HepG2 (cell line): Measurements from ENCODE around the gene TLNRD1. TPM values are rescaled to one million over a fixed set of nuclear protein-coding genes. Genes with fewer than 3 reads are reported as not detected.

ENCODE experiments used
- ATAC-seq: fragments of 200-7000 bp; cut with Tn5 transposase; 3 replicates; pipeline ENCODE4 v1.9.1; 2020; ENCODE audit warnings: mild to moderate bottlenecking, moderate library complexity
- BruUV-seq: library from RNA; stranded (reverse); fragments of 400-500 nt; replicated peaks from 2 replicates; lab custom pipeline; 2021; lab: Mats Ljungman, UMichigan
- CTCF ChIA-PET: fragments of 300-600 bp; formaldehyde crosslinking; extraction: SDS; loops from one replicate; lab custom pipeline; 2021; ENCODE audit warnings: low total read pairs, inconsistent platforms, low intra/inter-chr PET ratio; lab: Yijun Ruan, JAX
- POLR2A ChIA-PET: fragments of 350-600 bp; sonication (Branson Sonifier 250); formaldehyde crosslinking; loops from one replicate; lab custom pipeline; 2020; ENCODE audit warnings: antibody characterized with exemption, inconsistent platforms; lab: Yijun Ruan, JAX
- DNase-seq: peaks from one replicate; pipeline ENCODE4 v3.0.0-alpha.2; 2015; ENCODE audit warnings: low spot score
- FAIRE-seq: peaks from 3 replicates; lab custom pipeline; 2011; peaks lifted over from hg19 to GRCh38; lab: Jason Lieb, UNC
- H2AFZ ChIP-seq: one replicate; pipeline ENCODE4 v1.6.1; 2011; ENCODE audit warnings: low read length, inconsistent platforms
- H3K27ac ChIP-seq: fragments of 300-600 bp; 3 replicates; pipeline ENCODE4 v1.8.0; 2011; ENCODE audit warnings: mixed run types, mild to moderate bottlenecking, mixed read lengths, low read length, inconsistent platforms; ENCODE audit not compliant: insufficient read depth; ENCODE audit errors: extremely low read length
- H3K27me3 ChIP-seq, 2 experiments: fragments of 200-600 bp in 1 of 2; 2 replicates in 1 of 2; 3 replicates in 1 of 2; pipeline versions ENCODE4 v1.6.0 to v1.8.0; 2011; ENCODE audit warnings: low read length in 2 of 2, mild to moderate bottlenecking in 2 of 2, moderate library complexity in 2 of 2, inconsistent platforms in 1 of 2; ENCODE audit not compliant: insufficient read depth in 2 of 2, control insufficient read depth in 1 of 2
- H3K36me3 ChIP-seq, 2 experiments: fragments of 200-600 bp in 1 of 2; replicated peaks in 1 of 2; 2 replicates in 1 of 2; 3 replicates in 1 of 2; pipeline versions ENCODE4 v1.5.1 to v1.8.0; 2011; ENCODE audit warnings: low read length in 2 of 2, inconsistent platforms in 1 of 2; ENCODE audit not compliant: insufficient read depth in 2 of 2, control insufficient read depth in 1 of 2
- H3K4me1 ChIP-seq: 2 replicates; pipeline ENCODE4 v1.5.1; 2012; ENCODE audit warnings: low read length, inconsistent platforms; ENCODE audit not compliant: insufficient read depth
- H3K4me2 ChIP-seq: 2 replicates; pipeline ENCODE4 v1.6.0; 2011; ENCODE audit warnings: low read depth, low read length, inconsistent platforms
- H3K4me3 ChIP-seq, 3 experiments: fragments of 200-600 bp in 1 of 3; sonication (generic), shearing (Covaris generic) in 1 of 3; replicated peaks in 1 of 3; 2 replicates each; pipeline ENCODE4 v1.5.1; 2011 to 2016; ENCODE audit warnings: low read length in 3 of 3, inconsistent platforms in 2 of 3, low read depth in 2 of 3, mild to moderate bottlenecking in 2 of 3, control low read depth in 1 of 3, mixed read lengths in 1 of 3; ENCODE audit not compliant: insufficient read depth in 1 of 3
- H3K79me2 ChIP-seq: one replicate; pipeline ENCODE4 v1.6.1; 2011; ENCODE audit warnings: low read length, inconsistent platforms; ENCODE audit not compliant: insufficient read depth
- H3K9ac ChIP-seq: 2 replicates; pipeline ENCODE4 v1.6.0; 2011; ENCODE audit warnings: mild to moderate bottlenecking, low read depth, low read length, inconsistent platforms; ENCODE audit not compliant: insufficient read depth
- H3K9me3 ChIP-seq: 2 replicates; pipeline ENCODE4 v1.5.1; 2012; ENCODE audit warnings: mild to moderate bottlenecking, low read length
- H4K20me1 ChIP-seq: 2 replicates; pipeline ENCODE4 v1.6.0; 2011; ENCODE audit warnings: inconsistent platforms, mild to moderate bottlenecking, low read length, moderate library complexity; ENCODE audit not compliant: insufficient read depth
- ASH2L ChIP-seq: fragments of 300-600, 200-600 bp; sonication (generic); IDR thresholded peaks from 2 replicates; pipeline ENCODE4 v1.7.0; 2017; ENCODE audit warnings: low read depth, mild to moderate bottlenecking, moderate library complexity, mixed read lengths, low read length; ENCODE audit not compliant: insufficient read length
- EZH2 ChIP-seq: conservative IDR thresholded peaks from 2 replicates; pipeline ENCODE4 v1.6.1; 2012; ENCODE audit warnings: mild to moderate bottlenecking, low read depth, low read length, moderate library complexity
- GPN1 ChIP-seq: sonication (generic); formaldehyde crosslinking; IDR thresholded peaks from 2 replicates; pipeline ENCODE4 v1.5.1; 2020; ENCODE audit warnings: missing genetic modification reagents, borderline replicate concordance
- HDAC2 ChIP-seq: sonication (generic); formaldehyde crosslinking; IDR thresholded peaks from 2 replicates; pipeline ENCODE4 v1.4.0; 2020; ENCODE audit warnings: missing genetic modification reagents
- HOXA7 ChIP-seq: sonication (generic); formaldehyde crosslinking; IDR thresholded peaks from 2 replicates; pipeline ENCODE4 v1.8.1; 2022; ENCODE audit warnings: mild to moderate bottlenecking, missing genetic modification reagents, moderate library complexity
- KAT8 ChIP-seq: IDR thresholded peaks from 2 replicates; pipeline ENCODE4 v1.6.1; 2016; ENCODE audit warnings: missing genetic modification reagents, missing compliant biosample characterization
- MLLT10 ChIP-seq: sonication (generic); formaldehyde crosslinking; IDR thresholded peaks from 2 replicates; pipeline ENCODE4 v1.4.0; 2020; ENCODE audit warnings: missing genetic modification reagents
- WIZ ChIP-seq: sonication (generic); formaldehyde crosslinking; IDR thresholded peaks from 2 replicates; pipeline ENCODE4 v1.5.1; 2020; ENCODE audit warnings: mild to moderate bottlenecking, missing genetic modification reagents
- YEATS2 ChIP-seq: sonication (generic); formaldehyde crosslinking; IDR thresholded peaks from 2 replicates; pipeline ENCODE4 v1.4.0; 2020; ENCODE audit warnings: missing genetic modification reagents, borderline replicate concordance
- YY1 ChIP-seq: IDR thresholded peaks from 2 replicates; pipeline ENCODE4 v1.6.1; 2011; ENCODE audit warnings: low read length, low read depth, moderate library complexity, mild to moderate bottlenecking; ENCODE audit not compliant: insufficient read depth, insufficient replicate concordance
- ZBTB7A ChIP-seq: sonication (generic); formaldehyde crosslinking; IDR thresholded peaks from 2 replicates; pipeline ENCODE4 v1.8.0; 2022; ENCODE audit warnings: mild to moderate bottlenecking, missing genetic modification reagents
- ZNF260 ChIP-seq: sonication (generic); formaldehyde crosslinking; IDR thresholded peaks from 2 replicates; pipeline ENCODE4 v1.4.0; 2020; ENCODE audit warnings: missing genetic modification reagents, low read depth, mild to moderate bottlenecking, borderline replicate concordance
- ZNF367 ChIP-seq: sonication (generic); formaldehyde crosslinking; IDR thresholded peaks from 2 replicates; pipeline ENCODE4 v1.4.0; 2020; ENCODE audit warnings: missing genetic modification reagents, borderline replicate concordance
- WGBS: methylation state at CpG from one replicate; pipeline ENCODE4 v1.1.6; 2017; ENCODE audit warnings: low lambda C conversion rate; 5-methylcytosine and 5-hydroxymethylcytosine counted together
- in situ Hi-C: cut with HindIII; loops from 2 replicates; pipeline ENCODE4 v1.10.0; 2017; ENCODE audit warnings: low pct_unique_long_range_greater_than_20kb; ENCODE audit not compliant: extremely low pct_ligation_motif_present
- intact Hi-C: fragments of 100-400 bp; cut with micrococcal nuclease; formaldehyde crosslinking; loops from one replicate; pipeline ENCODE4 v1.10.0; 2022; ENCODE audit not compliant: unreplicated experiment
- polyA plus RNA-seq, 8 experiments: library from polyadenylated mRNA; depleted of rRNA in 3 of 8; stranded (reverse) in 7 of 8; unstranded in 1 of 8; fragments of >200 nt; fragmentation: Illumina TruSeq in 4 of 8; extraction: Trizol in 4 of 8; gene quantifications; 2 replicates each; pipeline versions ENCODE4 v1.2.1 to v1.2.3, GENCODE V29; 2011 to 2016; ENCODE audit warnings: low read depth in 4 of 8, missing spikeins in 1 of 8, mixed read lengths in 1 of 8; ENCODE audit not compliant: insufficient read depth in 1 of 8
- total RNA-seq, 5 experiments: library from RNA; depleted of rRNA; stranded (reverse); fragments of >200 nt; fragmentation: Illumina TruSeq; extraction: Trizol; gene quantifications; 2 replicates each; pipeline ENCODE4 v1.2.3, GENCODE V29; 2016; ENCODE audit warnings: low read depth in 1 of 5
- TF ChIP-seq, protein P1 (sequence below): sonication (generic); formaldehyde crosslinking; IDR thresholded peaks from 2 replicates; pipeline ENCODE4 v1.5.1; 2020; ENCODE audit warnings: missing genetic modification reagents, mild to moderate bottlenecking, borderline replicate concordance
- TF ChIP-seq, protein P2 (sequence below): sonication (generic); formaldehyde crosslinking; IDR thresholded peaks from 2 replicates; pipeline ENCODE4 v1.5.0; 2020; ENCODE audit warnings: missing genetic modification reagents
- TF ChIP-seq, protein P3 (sequence below): sonication (generic); formaldehyde crosslinking; IDR thresholded peaks from 2 replicates; pipeline ENCODE4 v1.4.0; 2020; ENCODE audit warnings: missing genetic modification reagents; ENCODE audit errors: not compliant biosample characterization

TLNRD1 gene
- total and polyA plus RNA-seq, 2 of the 13 experiments (the other 11 are each of a cell fraction or from before 2014, with no cell fraction given), result 3.4 to 5.3 TPM

DNA sequence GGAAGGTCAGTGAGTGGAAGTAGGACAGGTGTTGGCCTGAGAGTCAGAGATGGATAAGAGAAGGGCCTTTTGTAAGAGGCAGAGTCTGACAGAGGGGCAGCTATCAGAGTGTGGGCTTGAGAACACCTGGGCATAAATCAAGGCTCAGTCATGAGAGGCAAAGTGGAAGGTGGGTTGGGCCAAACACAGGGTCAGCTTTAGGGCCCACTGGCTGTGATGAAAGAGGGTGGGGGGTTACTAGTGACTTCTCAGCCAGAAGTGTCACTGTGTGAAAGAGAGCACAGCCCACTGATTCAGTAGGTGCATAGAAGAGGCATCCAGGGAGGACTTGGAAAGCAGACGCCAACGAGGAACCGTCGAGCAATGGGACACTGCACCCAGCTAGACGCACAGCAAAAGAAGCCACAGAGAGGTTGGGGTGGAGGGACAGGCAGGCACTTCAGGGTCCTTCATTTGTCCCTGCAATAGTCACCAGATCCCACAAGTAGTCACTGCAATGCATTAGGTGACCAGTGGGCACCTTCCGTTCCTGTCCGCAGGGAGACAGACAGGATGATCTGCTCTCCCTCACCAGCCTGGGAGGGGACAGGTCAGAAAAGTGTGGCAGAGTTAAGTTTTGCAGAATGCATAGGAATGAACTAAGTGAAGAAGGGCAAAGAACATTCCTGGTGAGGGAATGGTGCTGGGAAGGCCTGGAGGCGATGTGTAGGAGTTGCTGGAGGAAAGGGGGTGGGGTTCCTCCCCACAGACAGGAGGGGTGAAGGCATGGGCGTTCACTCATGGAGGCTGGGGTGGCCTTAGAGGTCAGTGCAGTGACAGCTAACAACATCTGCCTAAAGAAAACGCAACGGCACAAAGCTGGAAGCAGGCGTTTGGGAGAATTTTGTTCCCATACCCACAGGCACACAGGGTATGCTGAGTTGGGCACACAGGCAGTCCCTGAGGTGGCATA lies 47.4 kb upstream of the TLNRD1 start:
- H3K27ac ChIP-seq, result peak overlapping the region; percentile 68
- DNase-seq, result no peak
- WGBS, result 90% methylated on average over 12 of the region's 12 CpGs
- POLR2A ChIA-PET, result interaction anchor here (1.2 to 2.0 kb wide), 3 partner anchors 14 to 114 kb away, joined by 3 to 7 read pairs (median 3); no protein-coding TSS in a partner anchor
- ATAC-seq, result no peak
- H4K20me1 ChIP-seq, result no peaks in the 10 kb centered on the region
- no peaks in the 10 kb centered on the region for H3K79me2 ChIP-seq
- no peak overlapping the region for H3K9ac ChIP-seq
- H3K9me3 ChIP-seq, result no peaks in the 10 kb centered on the region
- H3K4me2 ChIP-seq, result 0 out of 2 replicates have a peak overlapping the region, but pooled peaks have one; percentile 50
- intact Hi-C loops (no loop called here), in situ Hi-C loops (loop anchor here (25.0 kb wide), 1 partner anchor 491 kb away; no protein-coding TSS in a partner anchor)
- FAIRE-seq, result no peak
- peaks cover 27% of the 10 kb centered on the region for H3K4me1 ChIP-seq
- peaks cover 7 to 13% of the 10 kb centered on the region in 2 experiments; a peak in 3 of 5 replicates for H3K36me3 ChIP-seq
- BruUV-seq, result no TSS peak
- H3K27me3 ChIP-seq, result no peaks in the 10 kb centered on the region; a peak in 1 of 5 replicates
- H2AFZ ChIP-seq, result no peak overlapping the region
- CTCF ChIA-PET, result no interaction called here
- H3K4me3 ChIP-seq, result peak overlapping the region in 1 of 3 experiments; percentile 24; a peak in 1 of 6 replicates
- TF ChIP-seq ZNF260 (CRISPR knock-in tag), result no peak
- TF ChIP-seq, protein P1, sequence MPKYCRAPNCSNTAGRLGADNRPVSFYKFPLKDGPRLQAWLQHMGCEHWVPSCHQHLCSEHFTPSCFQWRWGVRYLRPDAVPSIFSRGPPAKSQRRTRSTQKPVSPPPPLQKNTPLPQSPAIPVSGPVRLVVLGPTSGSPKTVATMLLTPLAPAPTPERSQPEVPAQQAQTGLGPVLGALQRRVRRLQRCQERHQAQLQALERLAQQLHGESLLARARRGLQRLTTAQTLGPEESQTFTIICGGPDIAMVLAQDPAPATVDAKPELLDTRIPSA (CRISPR knock-in tag), result no peak
- no peak for TF ChIP-seq ASH2L
- TF ChIP-seq MLLT10 (CRISPR knock-in tag), result no peak
- TF ChIP-seq EZH2, result no peak
- no peak for TF ChIP-seq WIZ (CRISPR knock-in tag)
- TF ChIP-seq ZBTB7A (CRISPR knock-in tag), result no peak
- TF ChIP-seq, protein P2, sequence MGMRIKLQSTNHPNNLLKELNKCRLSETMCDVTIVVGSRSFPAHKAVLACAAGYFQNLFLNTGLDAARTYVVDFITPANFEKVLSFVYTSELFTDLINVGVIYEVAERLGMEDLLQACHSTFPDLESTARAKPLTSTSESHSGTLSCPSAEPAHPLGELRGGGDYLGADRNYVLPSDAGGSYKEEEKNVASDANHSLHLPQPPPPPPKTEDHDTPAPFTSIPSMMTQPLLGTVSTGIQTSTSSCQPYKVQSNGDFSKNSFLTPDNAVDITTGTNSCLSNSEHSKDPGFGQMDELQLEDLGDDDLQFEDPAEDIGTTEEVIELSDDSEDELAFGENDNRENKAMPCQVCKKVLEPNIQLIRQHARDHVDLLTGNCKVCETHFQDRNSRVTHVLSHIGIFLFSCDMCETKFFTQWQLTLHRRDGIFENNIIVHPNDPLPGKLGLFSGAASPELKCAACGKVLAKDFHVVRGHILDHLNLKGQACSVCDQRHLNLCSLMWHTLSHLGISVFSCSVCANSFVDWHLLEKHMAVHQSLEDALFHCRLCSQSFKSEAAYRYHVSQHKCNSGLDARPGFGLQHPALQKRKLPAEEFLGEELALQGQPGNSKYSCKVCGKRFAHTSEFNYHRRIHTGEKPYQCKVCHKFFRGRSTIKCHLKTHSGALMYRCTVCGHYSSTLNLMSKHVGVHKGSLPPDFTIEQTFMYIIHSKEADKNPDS (CRISPR knock-in tag), result no peak
- no peak for TF ChIP-seq KAT8 (CRISPR knock-in tag)
- TF ChIP-seq YEATS2, result no peak
- no peak for TF ChIP-seq HDAC2 (CRISPR knock-in tag)
- TF ChIP-seq, protein P3, sequence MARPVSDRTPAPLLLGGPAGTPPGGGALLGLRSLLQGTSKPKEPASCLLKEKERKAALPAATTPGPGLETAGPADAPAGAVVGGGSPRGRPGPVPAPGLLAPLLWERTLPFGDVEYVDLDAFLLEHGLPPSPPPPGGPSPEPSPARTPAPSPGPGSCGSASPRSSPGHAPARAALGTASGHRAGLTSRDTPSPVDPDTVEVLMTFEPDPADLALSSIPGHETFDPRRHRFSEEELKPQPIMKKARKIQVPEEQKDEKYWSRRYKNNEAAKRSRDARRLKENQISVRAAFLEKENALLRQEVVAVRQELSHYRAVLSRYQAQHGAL (CRISPR knock-in tag), result no peak
- no peak for TF ChIP-seq YY1
- TF ChIP-seq ZNF367, result no peak
- TF ChIP-seq GPN1 (CRISPR knock-in tag), result no peak
- TF ChIP-seq HOXA7 (CRISPR knock-in tag), result no peak
